Astrocyte (in vitro differentiated cells and primary cell): ENCODE results near the gene PRPSAP1. TPM values are rescaled to one million over a fixed set of nuclear protein-coding genes. Genes with fewer than 3 reads are reported as not detected.

Source experiments
- DNase-seq: peaks from one replicate; pipeline ENCODE4 v3.0.0-alpha.2; 2010; ENCODE audit warnings: low read depth
- FAIRE-seq: peaks from 2 replicates; lab custom pipeline; 2011; peaks lifted over from hg19 to GRCh38; lab: Jason Lieb, UNC
- H2AFZ ChIP-seq: 2 replicates; pipeline ENCODE4 v1.6.0; 2012; ENCODE audit warnings: low read depth, low read length, inconsistent platforms
- H3K27ac ChIP-seq: 2 replicates; pipeline ENCODE4 v1.5.1; 2011; ENCODE audit warnings: low read depth, low read length, inconsistent platforms
- H3K27me3 ChIP-seq: 2 replicates; pipeline ENCODE4 v1.6.0; 2011; ENCODE audit warnings: low read length, inconsistent platforms; ENCODE audit not compliant: insufficient read depth
- H3K36me3 ChIP-seq: 2 replicates; pipeline ENCODE4 v1.5.1; 2011; ENCODE audit warnings: low read length, inconsistent platforms; ENCODE audit not compliant: insufficient read depth
- H3K4me1 ChIP-seq: 2 replicates; pipeline ENCODE4 v1.5.1; 2011; ENCODE audit warnings: low read length, inconsistent platforms; ENCODE audit not compliant: insufficient read depth
- H3K4me2 ChIP-seq: 2 replicates; pipeline ENCODE4 v1.6.0; 2012; ENCODE audit warnings: low read length, inconsistent platforms
- H3K4me3 ChIP-seq: 2 replicates; pipeline ENCODE4 v1.5.1; 2011; ENCODE audit warnings: low read depth, mild to moderate bottlenecking, low read length, inconsistent platforms; ENCODE audit not compliant: insufficient read depth
- H3K79me2 ChIP-seq: 2 replicates; pipeline ENCODE4 v1.6.0; 2012; ENCODE audit warnings: mild to moderate bottlenecking, low read length, inconsistent platforms; ENCODE audit not compliant: insufficient read depth
- H3K9ac ChIP-seq: 2 replicates; pipeline ENCODE4 v1.6.0; 2012; ENCODE audit warnings: mild to moderate bottlenecking, low read length, inconsistent platforms
- H3K9me3 ChIP-seq: 2 replicates; pipeline ENCODE4 v1.5.1; 2012; ENCODE audit warnings: low read depth, mild to moderate bottlenecking, low read length, inconsistent platforms; ENCODE audit not compliant: insufficient read depth
- H4K20me1 ChIP-seq: 2 replicates; pipeline ENCODE4 v1.6.0; 2012; ENCODE audit warnings: low read length, inconsistent platforms; ENCODE audit not compliant: insufficient read depth
- H3K27ac Mint-ChIP-seq: one replicate; pipeline ENCODE4 v1.8.0; 2021; ENCODE audit warnings: mild to moderate bottlenecking, mixed read lengths; ENCODE audit not compliant: unreplicated experiment
- H3K27me3 Mint-ChIP-seq: one replicate; pipeline ENCODE4 v1.8.0; 2021; ENCODE audit warnings: low read depth, mixed read lengths; ENCODE audit not compliant: unreplicated experiment
- H3K36me3 Mint-ChIP-seq: one replicate; pipeline ENCODE4 v1.8.0; 2021; ENCODE audit warnings: low read depth, mixed read lengths; ENCODE audit not compliant: unreplicated experiment
- H3K4me1 Mint-ChIP-seq: one replicate; pipeline ENCODE4 v1.8.0; 2021; ENCODE audit warnings: low read depth, mixed read lengths; ENCODE audit not compliant: unreplicated experiment
- H3K4me3 Mint-ChIP-seq: one replicate; pipeline ENCODE4 v1.8.0; 2021; ENCODE audit warnings: mild to moderate bottlenecking, moderate library complexity, mixed read lengths; ENCODE audit not compliant: unreplicated experiment
- H3K9me3 Mint-ChIP-seq: one replicate; pipeline ENCODE4 v1.8.0; 2021; ENCODE audit warnings: mild to moderate bottlenecking, mixed read lengths; ENCODE audit not compliant: unreplicated experiment
- EZH2 ChIP-seq: IDR thresholded peaks from 2 replicates; pipeline ENCODE4 v1.6.1; 2012; ENCODE audit warnings: mild to moderate bottlenecking, low read length, inconsistent platforms; ENCODE audit not compliant: insufficient read depth
- total RNA-seq: library from RNA; stranded (reverse); gene quantifications from 2 replicates; pipeline ENCODE4 v1.2.1, GENCODE V29; 2021
- TF ChIP-seq, protein P1 (sequence below): IDR thresholded peaks from 2 replicates; pipeline ENCODE4 v1.5.1; 2011; ENCODE audit warnings: low read depth, mild to moderate bottlenecking, inconsistent platforms, low read length, moderate library complexity; ENCODE audit not compliant: insufficient read depth

The PRPSAP1 gene
- total RNA-seq, 1 donor from 2014 or later = 36.2 TPM

DNA sequence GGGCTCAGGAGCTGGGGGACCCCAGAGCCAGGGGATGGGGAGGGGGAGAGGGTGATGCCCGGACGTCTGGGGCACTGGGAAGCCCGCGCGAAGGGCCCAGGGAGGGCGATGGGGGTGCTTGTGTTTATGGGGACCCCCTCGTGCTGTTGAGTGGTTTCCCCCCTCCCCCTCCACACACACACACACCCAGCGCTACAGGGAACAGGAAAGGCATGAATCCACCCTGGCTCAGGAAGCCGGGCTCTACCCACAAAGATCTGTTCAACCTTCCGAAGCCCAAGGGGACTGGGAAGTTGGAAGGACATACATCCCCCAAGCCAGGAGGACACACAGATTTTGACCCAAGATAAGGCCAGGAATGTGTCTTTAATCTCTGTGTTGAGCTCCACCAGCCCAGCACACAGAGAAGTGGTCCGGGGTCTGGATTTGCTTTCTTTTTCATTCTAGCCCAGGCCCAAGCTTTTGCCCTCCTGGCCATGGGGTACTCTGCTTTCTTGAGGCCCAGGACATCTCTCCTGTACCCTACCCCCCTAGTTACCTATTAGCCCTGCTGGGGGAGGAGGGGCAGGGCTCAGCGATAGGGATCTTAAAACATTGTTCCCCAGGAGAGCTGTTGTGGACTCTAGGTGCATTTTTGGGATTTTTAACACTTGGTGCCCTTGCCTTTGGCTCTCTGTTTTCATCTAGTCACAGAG lies 87.3 kb downstream of the PRPSAP1 start:
- H2AFZ ChIP-seq = no peak overlapping the region
- H3K36me3 ChIP-seq = peaks cover 4% of the 10 kb centered on the region
- TF ChIP-seq, protein P1, sequence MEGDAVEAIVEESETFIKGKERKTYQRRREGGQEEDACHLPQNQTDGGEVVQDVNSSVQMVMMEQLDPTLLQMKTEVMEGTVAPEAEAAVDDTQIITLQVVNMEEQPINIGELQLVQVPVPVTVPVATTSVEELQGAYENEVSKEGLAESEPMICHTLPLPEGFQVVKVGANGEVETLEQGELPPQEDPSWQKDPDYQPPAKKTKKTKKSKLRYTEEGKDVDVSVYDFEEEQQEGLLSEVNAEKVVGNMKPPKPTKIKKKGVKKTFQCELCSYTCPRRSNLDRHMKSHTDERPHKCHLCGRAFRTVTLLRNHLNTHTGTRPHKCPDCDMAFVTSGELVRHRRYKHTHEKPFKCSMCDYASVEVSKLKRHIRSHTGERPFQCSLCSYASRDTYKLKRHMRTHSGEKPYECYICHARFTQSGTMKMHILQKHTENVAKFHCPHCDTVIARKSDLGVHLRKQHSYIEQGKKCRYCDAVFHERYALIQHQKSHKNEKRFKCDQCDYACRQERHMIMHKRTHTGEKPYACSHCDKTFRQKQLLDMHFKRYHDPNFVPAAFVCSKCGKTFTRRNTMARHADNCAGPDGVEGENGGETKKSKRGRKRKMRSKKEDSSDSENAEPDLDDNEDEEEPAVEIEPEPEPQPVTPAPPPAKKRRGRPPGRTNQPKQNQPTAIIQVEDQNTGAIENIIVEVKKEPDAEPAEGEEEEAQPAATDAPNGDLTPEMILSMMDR = no peak
- TF ChIP-seq EZH2 = no peak
- no peak for DNase-seq
- peaks cover 13% of the 10 kb centered on the region for H4K20me1 ChIP-seq
- no peaks in the 10 kb centered on the region for H3K27me3 Mint-ChIP-seq
- no peaks in the 10 kb centered on the region for H3K36me3 Mint-ChIP-seq
- FAIRE-seq = no peak
- H3K9ac ChIP-seq = peak overlapping the region; percentile 80
- peak overlapping the region; percentile 69 for H3K27ac Mint-ChIP-seq
- H3K4me3 ChIP-seq = peak overlapping the region; percentile 67
- H3K79me2 ChIP-seq = peaks cover 44% of the 10 kb centered on the region
- peak overlapping the region; percentile 89 for H3K4me3 Mint-ChIP-seq
- peaks cover 35% of the 10 kb centered on the region for H3K4me1 Mint-ChIP-seq
- no peaks in the 10 kb centered on the region for H3K9me3 Mint-ChIP-seq
- H3K4me2 ChIP-seq = peak overlapping the region; percentile 83
- peak overlapping the region; percentile 84 for H3K27ac ChIP-seq
- no peaks in the 10 kb centered on the region for H3K27me3 ChIP-seq
- H3K4me1 ChIP-seq = peaks cover 25% of the 10 kb centered on the region
- H3K9me3 ChIP-seq = no peaks in the 10 kb centered on the region

DNA sequence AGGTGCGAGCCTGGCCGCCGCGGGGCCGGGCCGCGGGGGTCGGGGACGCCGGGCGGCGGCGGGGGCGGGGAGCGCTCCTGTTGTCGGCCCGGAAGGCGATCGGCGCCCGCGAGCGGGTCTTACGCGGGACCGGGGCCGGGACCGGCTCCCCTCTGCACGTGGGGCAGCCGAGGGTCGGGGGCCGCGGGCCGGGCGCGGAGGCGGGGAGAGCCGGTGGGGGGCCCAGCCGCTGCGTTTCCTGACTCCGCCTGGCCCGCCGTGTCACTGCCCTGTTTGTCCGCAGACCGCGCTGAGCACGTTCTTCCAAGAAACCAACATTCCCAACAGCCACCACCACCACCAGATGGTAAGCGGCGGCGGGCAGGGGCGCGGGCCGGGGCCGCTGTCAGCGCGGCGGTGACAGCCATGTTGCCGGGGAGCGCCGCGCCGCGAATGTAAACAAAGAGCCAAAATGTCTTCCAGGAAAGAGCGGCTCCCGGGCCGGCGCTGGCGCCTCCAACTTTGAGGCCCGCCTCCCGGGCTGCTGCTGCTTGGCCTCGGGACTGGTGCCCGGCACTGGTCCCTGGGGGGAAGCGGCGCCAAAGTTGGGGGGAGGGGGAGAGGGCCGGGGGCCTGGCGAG lies 88.0 kb downstream of the PRPSAP1 start:
- Histone ChIP-seq H3K79me2 (peaks cover 42% of the 10 kb centered on the region), H3K36me3 (peaks cover 4% of the 10 kb centered on the region), H3K27me3 (no peaks in the 10 kb centered on the region), H2AFZ (no peak overlapping the region), H3K9me3 (no peaks in the 10 kb centered on the region), H3K4me2 (peak overlapping the region; percentile 83), H4K20me1 (peaks cover 13% of the 10 kb centered on the region), H3K4me1 (peaks cover 25% of the 10 kb centered on the region), H3K27ac (peak overlapping the region; percentile 84), H3K4me3 (peak overlapping the region; percentile 67), H3K9ac (peak overlapping the region; percentile 80)
- TF ChIP-seq, protein P1 = no peak
- TF ChIP-seq EZH2 = no peak
- no peak overlapping the region for H3K27ac Mint-ChIP-seq
- peaks cover 35% of the 10 kb centered on the region for H3K4me1 Mint-ChIP-seq
- no peaks in the 10 kb centered on the region for H3K9me3 Mint-ChIP-seq
- H3K27me3 Mint-ChIP-seq = no peaks in the 10 kb centered on the region
- FAIRE-seq (no peak), DNase-seq (no peak)
- H3K4me3 Mint-ChIP-seq = peak overlapping the region; percentile 89
- H3K36me3 Mint-ChIP-seq = no peaks in the 10 kb centered on the region
